Transverse colon (tissue), 4 donors: ENCODE results near the gene HNF1B. TPM values are rescaled to one million over a fixed set of nuclear protein-coding genes. Genes with fewer than 3 reads are reported as not detected.

Source experiments
- DNase-seq: peaks from one replicate; pipeline ENCODE4 v3.0.0-alpha.2; 2019
- H3K27ac ChIP-seq, 4 donors: fragments of 200-600 bp; sonication (generic); 2 replicates each; pipeline ENCODE4 v1.5.1; 2016 to 2018; ENCODE audit warnings: inconsistent platforms in 4 of 4
- H3K27me3 ChIP-seq: fragments of 200-600 bp; sonication (generic); 2 replicates; pipeline ENCODE4 v1.5.1; 2017; ENCODE audit warnings: inconsistent platforms
- H3K36me3 ChIP-seq, 4 donors: fragments of 200-600 bp; sonication (generic); 2 replicates each; pipeline ENCODE4 v1.5.1; 2017 to 2019; ENCODE audit warnings: inconsistent platforms in 4 of 4
- H3K4me1 ChIP-seq, 4 donors: fragments of 200-600 bp; sonication (generic); 2 replicates each; pipeline ENCODE4 v1.5.1; 2017 to 2020; ENCODE audit warnings: inconsistent platforms in 4 of 4
- H3K4me3 ChIP-seq, 4 donors: fragments of 200-600 bp; sonication (generic); 1 replicate in 1 of 4; 2 replicates in 3 of 4; pipeline versions ENCODE4 v1.5.1 to v1.6.1; 2017 to 2019; ENCODE audit warnings: inconsistent platforms in 4 of 4
- H3K9me3 ChIP-seq, 2 donors: fragments of 200-600 bp; sonication (generic); 2 replicates each; pipeline ENCODE4 v1.5.1; 2017 to 2019; ENCODE audit warnings: inconsistent platforms in 2 of 2
- EP300 ChIP-seq: sonication (generic); formaldehyde crosslinking; IDR thresholded peaks from one replicate; pipeline ENCODE4 v1.6.1; 2017; ENCODE audit warnings: antibody characterized with exemption, low read depth
- POLR2A ChIP-seq: fragments of 450-650 bp; IDR thresholded peaks from one replicate; pipeline ENCODE4 v1.6.1; 2016; ENCODE audit warnings: antibody characterized with exemption, mild to moderate bottlenecking, moderate library complexity
- POLR2AphosphoS5 ChIP-seq, 3 donors: sonication (generic); formaldehyde crosslinking; IDR thresholded peaks; one replicate each; pipeline ENCODE4 v1.6.1; 2016; ENCODE audit warnings: antibody characterized with exemption in 3 of 3
- WGBS, 2 donors: methylation state at CpG; one replicate each; pipeline ENCODE4 v1.1.5; 2018; ENCODE audit warnings: low coverage in 1 of 2; 5-methylcytosine and 5-hydroxymethylcytosine counted together
- in situ Hi-C, 4 donors: fragments of 200-750 bp; cut with MboI; loops; one replicate each; pipeline versions ENCODE4 v1.15.0 to v1.15.1; 2017; ENCODE audit warnings: low sequenced_read_pairs in 3 of 4, low pct_ligation_motif_present in 1 of 4, low pct_unique_long_range_greater_than_20kb in 1 of 4
- intact Hi-C: fragments of 100-400 bp; cut with DNase I; formaldehyde crosslinking; loops from one replicate; pipeline ENCODE4 v1.15.1; 2023; ENCODE audit warnings: low total_unique reads
- total RNA-seq, 4 donors: library from RNA; depleted of rRNA; stranded (reverse); fragments of >200 nt; gene quantifications; one replicate each; pipeline ENCODE4 v1.1.0, GENCODE V29; 2016
- TF ChIP-seq, protein P1 (sequence below), 5 experiments: fragments of 200-600 bp in 3 of 5; fragments of 450-650 bp in 2 of 5; sonication (generic) in 3 of 5; IDR thresholded peaks; 1 replicate in 2 of 5; 2 replicates in 3 of 5; pipeline ENCODE4 v1.5.1; 2016 to 2017; ENCODE audit warnings: antibody characterized with exemption in 5 of 5, inconsistent platforms in 3 of 5, mild to moderate bottlenecking in 2 of 5, moderate library complexity in 1 of 5

The HNF1B gene
- total RNA-seq, 4 donors from 2014 or later: 22.7 to 35.2 (median 24.9) TPM

GRCh38 chr17:37761059-37761458, 16.2 kb upstream of the HNF1B start:
- H3K36me3 ChIP-seq: no peaks in the 10 kb centered on the region
- 61 to 62% methylated on average over 7 of the region's 7 CpGs for WGBS, 2 donors
- intact Hi-C loops: no loop called here
- in situ Hi-C loops: no loop called here
- H3K4me1 ChIP-seq: peaks cover 0 to 13% (median 0%) of the 10 kb centered on the region in 4 donors
- TF ChIP-seq, protein P1, sequence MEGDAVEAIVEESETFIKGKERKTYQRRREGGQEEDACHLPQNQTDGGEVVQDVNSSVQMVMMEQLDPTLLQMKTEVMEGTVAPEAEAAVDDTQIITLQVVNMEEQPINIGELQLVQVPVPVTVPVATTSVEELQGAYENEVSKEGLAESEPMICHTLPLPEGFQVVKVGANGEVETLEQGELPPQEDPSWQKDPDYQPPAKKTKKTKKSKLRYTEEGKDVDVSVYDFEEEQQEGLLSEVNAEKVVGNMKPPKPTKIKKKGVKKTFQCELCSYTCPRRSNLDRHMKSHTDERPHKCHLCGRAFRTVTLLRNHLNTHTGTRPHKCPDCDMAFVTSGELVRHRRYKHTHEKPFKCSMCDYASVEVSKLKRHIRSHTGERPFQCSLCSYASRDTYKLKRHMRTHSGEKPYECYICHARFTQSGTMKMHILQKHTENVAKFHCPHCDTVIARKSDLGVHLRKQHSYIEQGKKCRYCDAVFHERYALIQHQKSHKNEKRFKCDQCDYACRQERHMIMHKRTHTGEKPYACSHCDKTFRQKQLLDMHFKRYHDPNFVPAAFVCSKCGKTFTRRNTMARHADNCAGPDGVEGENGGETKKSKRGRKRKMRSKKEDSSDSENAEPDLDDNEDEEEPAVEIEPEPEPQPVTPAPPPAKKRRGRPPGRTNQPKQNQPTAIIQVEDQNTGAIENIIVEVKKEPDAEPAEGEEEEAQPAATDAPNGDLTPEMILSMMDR (IDR thresholded peaks at IDR 0.05): no peak
- TF ChIP-seq POLR2AphosphoS5 (IDR thresholded peaks at IDR 0.05) (no peak), EP300 (no peak), POLR2A (no peak)
- no peak overlapping the region for H3K27ac ChIP-seq
- DNase-seq: no peak
- no peaks in the 10 kb centered on the region for H3K9me3 ChIP-seq
- H3K4me3 ChIP-seq: no peak overlapping the region
- H3K27me3 ChIP-seq: peaks cover 33% of the 10 kb centered on the region

- H3K27me3 ChIP-seq: peaks cover 33% of the 10 kb centered on the region
- in situ Hi-C loops (no loop called here), intact Hi-C loops (no loop called here)
- 78 to 83% methylated on average over 2 to 5 of the region's 5 CpGs for WGBS, 2 donors
- TF ChIP-seq, protein P1 (IDR thresholded peaks at IDR 0.05): no peak
- TF ChIP-seq EP300: no peak
- TF ChIP-seq POLR2A: no peak
- TF ChIP-seq POLR2AphosphoS5 (IDR thresholded peaks at IDR 0.05): no peak
- H3K4me1 ChIP-seq: peaks cover 0 to under 1% (median 0%) of the 10 kb centered on the region in 4 donors
- H3K27ac ChIP-seq: no peak overlapping the region
- no peaks in the 10 kb centered on the region for H3K9me3 ChIP-seq
- no peaks in the 10 kb centered on the region for H3K36me3 ChIP-seq
- DNase-seq: no peak
- H3K4me3 ChIP-seq: no peak overlapping the region
Measured at GRCh38 chr17:37759014-37759637, 14.3 kb upstream of the HNF1B start.

- WGBS, 2 donors: 75 to 89% methylated on average over 2 to 3 of the region's 3 CpGs
Measured at GRCh38 chr17:37756051-37756450, 11.2 kb upstream of the HNF1B start.

GRCh38 chr17:37755455-37755854, 10.6 kb upstream of the HNF1B start:
- Histone ChIP-seq H3K27me3 (peaks cover 14% of the 10 kb centered on the region), H3K9me3 (no peaks in the 10 kb centered on the region), H3K4me1 (no peaks in the 10 kb centered on the region), H3K4me3 (no peak overlapping the region), H3K36me3 (no peaks in the 10 kb centered on the region), H3K27ac (no peak overlapping the region)
- intact Hi-C loops (no loop called here), in situ Hi-C loops (no loop called here)
- 76% methylated on average over 4 of the region's 4 CpGs; no CpG with 5 or more reads in 1 of the 2 donors for WGBS, 2 donors
- TF ChIP-seq POLR2A: no peak
- no peak for TF ChIP-seq POLR2AphosphoS5 (IDR thresholded peaks at IDR 0.05)
- no peak for TF ChIP-seq EP300
- TF ChIP-seq, protein P1 (IDR thresholded peaks at IDR 0.05): no peak
- no peak for DNase-seq

More at GRCh38 chr17:37756051-37756450, 11.2 kb upstream of the HNF1B start:
- H3K4me3 ChIP-seq: no peak overlapping the region
- no peaks in the 10 kb centered on the region for H3K9me3 ChIP-seq
- in situ Hi-C loops: no loop called here
- DNase-seq: no peak
- H3K4me1 ChIP-seq: no peaks in the 10 kb centered on the region
- peaks cover 20% of the 10 kb centered on the region for H3K27me3 ChIP-seq
- no peak overlapping the region for H3K27ac ChIP-seq
- no peak for TF ChIP-seq EP300
- TF ChIP-seq, protein P1 (IDR thresholded peaks at IDR 0.05): no peak
- TF ChIP-seq POLR2AphosphoS5 (IDR thresholded peaks at IDR 0.05): no peak
- TF ChIP-seq POLR2A: no peak
- intact Hi-C loops: no loop called here
- no peaks in the 10 kb centered on the region for H3K36me3 ChIP-seq
